Activated T-cell treated with anti-CD3 and anti-CD28 coated beads, Interleukin-2, amount 50 U/mL, for 24 hours (primary cell): ENCODE results near the gene PTCD1.
"Not testable (repeated sequence)": the region's sequence is repeated elsewhere in the genome, so short reads cannot be mapped to it uniquely, and the experiment has no call there.

Experiments
- DNase-seq: peaks from one replicate; pipeline ENCODE4 v3.0.0-alpha.2; 2020
- H3K27ac Mint-ChIP-seq: 2 replicates; pipeline ENCODE4 v1.8.0; 2020; ENCODE audit warnings: mild to moderate bottlenecking, mixed read lengths
- H3K27me3 Mint-ChIP-seq: 2 replicates; pipeline ENCODE4 v1.8.0; 2020; ENCODE audit warnings: mixed read lengths
- H3K36me3 Mint-ChIP-seq: 2 replicates; pipeline ENCODE4 v1.8.0; 2020; ENCODE audit warnings: low read depth, mixed read lengths
- H3K4me1 Mint-ChIP-seq: 2 replicates; pipeline ENCODE4 v1.8.0; 2020; ENCODE audit warnings: low read depth, mixed read lengths
- H3K4me3 Mint-ChIP-seq: 2 replicates; pipeline ENCODE4 v1.8.0; 2020; ENCODE audit warnings: mild to moderate bottlenecking, moderate library complexity, mixed read lengths
- H3K9me3 Mint-ChIP-seq: 2 replicates; pipeline ENCODE4 v1.8.0; 2020; ENCODE audit warnings: mixed read lengths

The PTCD1 gene

DNA sequence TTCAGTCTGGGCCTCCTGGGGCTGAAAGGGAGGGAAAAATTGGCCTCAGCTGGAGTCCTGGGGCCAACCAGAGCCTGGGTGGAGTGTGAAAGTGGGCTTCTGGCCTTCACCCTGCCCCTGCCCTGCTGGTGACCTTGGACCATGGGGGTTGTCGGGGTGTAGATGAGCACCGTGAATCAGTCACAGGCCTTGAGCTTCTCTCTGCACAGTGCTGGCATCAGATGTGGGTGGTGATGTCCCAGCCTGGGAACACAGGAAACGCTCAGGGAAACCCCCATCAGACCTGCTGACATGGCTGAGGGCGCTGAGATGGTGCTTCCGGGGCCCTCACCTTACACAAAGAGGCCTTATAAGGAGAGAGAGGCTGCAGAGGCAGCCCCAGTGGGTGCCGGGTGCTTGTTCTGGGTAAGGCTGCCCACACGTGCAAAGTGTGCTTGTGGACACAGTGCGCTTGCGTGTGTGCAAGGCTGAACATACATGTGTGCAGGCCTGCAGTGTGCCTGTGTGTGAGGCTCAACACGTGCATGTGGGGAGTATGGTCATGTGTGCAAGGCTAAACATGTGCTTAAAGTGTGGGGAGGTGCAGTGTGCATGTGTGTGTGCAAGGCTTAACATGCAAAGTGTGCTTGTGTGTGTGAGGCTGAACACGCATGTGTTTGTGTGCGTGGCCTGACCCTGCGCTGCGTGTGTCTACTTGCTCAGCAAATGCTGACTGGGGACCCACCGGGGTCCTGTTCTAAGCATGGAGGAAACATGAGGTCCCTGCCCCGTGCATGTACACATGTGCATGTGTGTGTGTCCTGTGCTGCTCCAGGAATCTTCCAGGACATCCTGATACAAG is 57.6 kb downstream of the PTCD1 start:
- Mint-ChIP-seq H3K27ac (peak overlapping the region; percentile 99), H3K27me3 (no peaks in the 10 kb centered on the region), H3K4me3 (peak overlapping the region; percentile 82), H3K9me3 (no peaks in the 10 kb centered on the region), H3K4me1 (peaks cover 65% of the 10 kb centered on the region), H3K36me3 (peaks cover 91% of the 10 kb centered on the region)
- peak; percentile 87 for DNase-seq

- H3K4me3 Mint-ChIP-seq = peak overlapping the region; percentile 82
- peaks cover 86% of the 10 kb centered on the region for H3K36me3 Mint-ChIP-seq
- DNase-seq = peak; percentile 67
- peaks cover 66% of the 10 kb centered on the region for H3K4me1 Mint-ChIP-seq
- H3K27me3 Mint-ChIP-seq = no peaks in the 10 kb centered on the region
- H3K27ac Mint-ChIP-seq = peak overlapping the region; percentile 99
- H3K9me3 Mint-ChIP-seq = no peaks in the 10 kb centered on the region
These were observed 58.4 kb downstream of the PTCD1 start for GRCh38 chr7:99380032-99380822.

GRCh38 chr7:99379693-99380031 is 58.9 kb downstream of the PTCD1 start:
- H3K4me1 Mint-ChIP-seq = peaks cover 65% of the 10 kb centered on the region
- H3K27me3 Mint-ChIP-seq, DNase-seq, H3K9me3 Mint-ChIP-seq: not testable (repeated sequence)
- peak overlapping the region; percentile 82 for H3K4me3 Mint-ChIP-seq
- peak overlapping the region; percentile 99 for H3K27ac Mint-ChIP-seq
- H3K36me3 Mint-ChIP-seq = peaks cover 83% of the 10 kb centered on the region

GRCh38 chr7:99379043-99379577 is 59.5 kb downstream of the PTCD1 start:
- Mint-ChIP-seq H3K36me3 (peaks cover 78% of the 10 kb centered on the region), H3K27ac (peak overlapping the region; percentile 99), H3K27me3 (no peaks in the 10 kb centered on the region), H3K4me1 (peaks cover 59% of the 10 kb centered on the region), H3K4me3 (peak overlapping the region; percentile 82), H3K9me3 (no peaks in the 10 kb centered on the region)
- DNase-seq = no peak

DNA sequence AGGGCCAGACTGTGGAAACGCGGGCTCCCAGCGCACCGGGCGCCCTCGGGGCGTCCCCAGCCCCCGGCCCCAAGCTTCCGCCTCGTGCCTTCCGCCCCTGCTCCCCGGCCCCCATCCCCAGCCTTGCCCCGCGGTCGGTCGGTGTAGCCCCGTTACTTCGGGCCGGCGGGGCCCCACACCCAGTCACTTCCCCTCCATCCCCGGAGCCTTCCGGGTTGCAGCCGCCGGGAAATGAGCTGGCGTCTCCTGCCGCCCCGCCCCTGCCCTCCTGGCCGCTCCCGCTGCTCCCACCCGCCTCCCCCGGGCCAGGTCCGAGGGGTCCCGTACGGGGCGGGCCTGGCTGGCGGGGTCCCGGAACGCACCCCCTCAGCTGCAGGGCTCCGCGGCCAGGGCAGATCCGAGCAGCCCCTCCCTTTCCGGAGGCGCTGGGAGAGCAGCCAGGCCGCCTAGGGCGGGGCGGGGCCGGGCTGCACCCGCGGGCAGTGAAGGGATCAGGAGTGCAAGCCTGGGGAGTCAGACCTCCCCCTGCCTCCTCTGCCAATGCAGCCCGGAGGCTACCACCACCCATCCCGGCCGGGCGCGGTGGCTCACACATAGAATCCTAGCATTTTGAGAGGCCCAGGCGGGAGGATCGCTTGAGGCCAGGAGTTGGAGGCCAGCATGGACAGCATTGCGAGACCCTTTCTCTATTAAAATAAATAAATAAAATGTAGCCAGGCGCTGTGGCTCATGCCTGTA is 63.4 kb downstream of the PTCD1 start:
- DNase-seq = peak; percentile 83
- H3K27me3 Mint-ChIP-seq = no peaks in the 10 kb centered on the region
- peaks cover 41% of the 10 kb centered on the region for H3K4me1 Mint-ChIP-seq
- H3K36me3 Mint-ChIP-seq = peaks cover 44% of the 10 kb centered on the region
- H3K4me3 Mint-ChIP-seq = peak overlapping the region; percentile 84
- H3K9me3 Mint-ChIP-seq = no peaks in the 10 kb centered on the region
- peak overlapping the region; percentile 92 for H3K27ac Mint-ChIP-seq

GRCh38 chr7:99374111-99375064 is 64.2 kb downstream of the PTCD1 start, which contains the start of gene ARPC1B:
Gene ARPC1B, plus strand, starts transcription at chr7:99374730. Its CDS starts 10,985 bp downstream, at chr7:99385715.
- peak within 1 kb of the TSS; percentile 92 for H3K27ac Mint-ChIP-seq

GRCh38 chr7:99373091-99374066 is 65.2 kb downstream of the PTCD1 start:
- no peaks in the 10 kb centered on the region for H3K27me3 Mint-ChIP-seq
- H3K27ac Mint-ChIP-seq = peak overlapping the region; percentile 83
- peaks cover 43% of the 10 kb centered on the region for H3K36me3 Mint-ChIP-seq
- H3K9me3 Mint-ChIP-seq = no peaks in the 10 kb centered on the region
- peak overlapping the region; percentile 84 for H3K4me3 Mint-ChIP-seq
- peaks cover 32% of the 10 kb centered on the region for H3K4me1 Mint-ChIP-seq
- no peak for DNase-seq

More at GRCh38 chr7:99374111-99375064, 64.2 kb downstream of the PTCD1 start, which contains the start of gene ARPC1B:
- DNase-seq = peak; percentile 90
- Mint-ChIP-seq H3K9me3 (no peaks in the 10 kb centered on the region), H3K36me3 (peaks cover 43% of the 10 kb centered on the region), H3K4me1 (peaks cover 37% of the 10 kb centered on the region), H3K27me3 (no peaks in the 10 kb centered on the region), H3K4me3 (peak within 1 kb of the TSS; percentile 84)

- no peak for DNase-seq
- Mint-ChIP-seq H3K4me1 (peaks cover 25% of the 10 kb centered on the region), H3K27ac (peak overlapping the region; percentile 55), H3K27me3 (no peaks in the 10 kb centered on the region), H3K36me3 (peaks cover 35% of the 10 kb centered on the region), H3K4me3 (peak overlapping the region; percentile 84), H3K9me3 (no peaks in the 10 kb centered on the region)
These were observed 66.1 kb downstream of the PTCD1 start for GRCh38 chr7:99372275-99373090.

GRCh38 chr7:99371376-99371920 is 67.2 kb downstream of the PTCD1 start:
- Mint-ChIP-seq H3K4me3 (no peak overlapping the region), H3K36me3 (peaks cover 35% of the 10 kb centered on the region)

DNA sequence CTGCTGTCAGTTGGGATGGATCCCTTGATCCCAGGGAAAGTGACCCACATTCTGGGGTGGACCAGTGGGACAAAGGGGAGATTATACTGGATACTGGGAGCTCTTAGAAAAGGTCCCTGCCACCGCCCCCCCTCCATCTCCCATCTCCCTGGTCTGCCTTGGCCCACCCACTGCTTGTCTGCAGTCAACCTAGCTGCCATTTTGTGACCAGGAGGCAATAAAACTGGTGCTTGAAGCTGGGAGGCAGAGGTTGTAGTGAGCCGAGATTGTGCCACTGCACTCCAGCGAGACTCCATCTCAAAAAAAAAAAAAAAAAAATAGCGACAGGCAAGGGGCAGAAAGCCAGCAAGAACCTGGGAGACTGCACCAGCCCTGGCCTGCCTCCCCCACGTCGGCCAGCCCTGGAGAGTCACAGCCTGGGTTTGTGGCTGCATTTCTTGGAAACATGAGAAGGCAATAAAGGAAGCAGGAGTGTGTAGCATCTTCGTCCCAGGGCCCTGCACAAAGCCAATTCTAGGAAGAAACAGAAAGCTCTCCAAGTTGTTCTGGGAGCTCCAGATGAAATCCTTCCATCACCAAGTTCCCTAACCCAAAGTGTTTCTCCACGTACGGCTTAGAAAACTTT is 68.7 kb downstream of the PTCD1 start:
- no peak overlapping the region for H3K4me3 Mint-ChIP-seq
- H3K27me3 Mint-ChIP-seq = no peaks in the 10 kb centered on the region
- DNase-seq = no peak

More at GRCh38 chr7:99371376-99371920, 67.2 kb downstream of the PTCD1 start:
- Mint-ChIP-seq H3K27me3 (no peaks in the 10 kb centered on the region), H3K9me3 (no peaks in the 10 kb centered on the region), H3K4me1 (peaks cover 21% of the 10 kb centered on the region), H3K27ac (no peak overlapping the region)
- DNase-seq = no peak

DNA sequence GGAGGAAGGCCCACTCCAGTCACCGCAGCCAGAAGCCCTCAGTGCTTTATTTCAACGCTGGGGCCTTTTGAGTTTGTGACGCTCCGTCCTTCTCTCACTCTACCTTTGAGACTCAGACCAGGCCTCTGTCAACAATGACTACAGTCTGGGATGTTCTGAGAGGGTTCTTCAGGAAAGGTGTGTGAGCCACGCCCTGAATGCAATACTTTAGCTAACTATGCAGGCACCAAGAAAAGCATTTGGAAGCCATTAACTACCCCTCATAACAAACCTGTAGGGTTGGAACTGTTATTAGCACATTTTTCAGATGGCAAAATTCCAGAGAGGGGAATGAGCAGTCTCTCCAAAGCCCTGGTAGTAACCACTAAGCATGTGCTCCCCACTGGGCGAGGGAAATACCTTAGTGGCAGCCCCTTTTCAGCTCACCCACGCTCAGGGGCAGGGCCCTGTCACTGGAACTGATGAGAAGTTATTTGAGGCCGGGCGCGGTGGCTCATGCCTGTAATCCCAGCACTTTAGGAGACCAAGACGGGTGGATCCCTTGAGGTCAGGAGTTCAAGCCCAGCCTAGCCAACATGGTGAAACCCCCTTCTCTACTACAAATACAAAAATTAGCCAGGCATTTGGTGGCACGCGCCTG is 69.7 kb downstream of the PTCD1 start:
- Mint-ChIP-seq H3K27ac (no peak overlapping the region), H3K27me3 (no peaks in the 10 kb centered on the region), H3K36me3 (peaks cover 51% of the 10 kb centered on the region), H3K4me3 (no peak overlapping the region), H3K4me1 (peaks cover 15% of the 10 kb centered on the region), H3K9me3 (no peaks in the 10 kb centered on the region)
- DNase-seq = no peak

More for the DNA sequence above, 68.7 kb downstream of the PTCD1 start:
- Mint-ChIP-seq H3K36me3 (peaks cover 41% of the 10 kb centered on the region), H3K27ac (peak overlapping the region; percentile 57), H3K9me3 (no peaks in the 10 kb centered on the region), H3K4me1 (peaks cover 16% of the 10 kb centered on the region)
